DMS 273 treated with DMSO at 0.1 percent for 48 hours (cell line): ENCODE data around the gene TESMIN.

Source experiments
- DNase-seq: peaks from one replicate; lab custom pipeline; 2025; lab: John Stamatoyannopoulos, UW

Gene TESMIN

DNA sequence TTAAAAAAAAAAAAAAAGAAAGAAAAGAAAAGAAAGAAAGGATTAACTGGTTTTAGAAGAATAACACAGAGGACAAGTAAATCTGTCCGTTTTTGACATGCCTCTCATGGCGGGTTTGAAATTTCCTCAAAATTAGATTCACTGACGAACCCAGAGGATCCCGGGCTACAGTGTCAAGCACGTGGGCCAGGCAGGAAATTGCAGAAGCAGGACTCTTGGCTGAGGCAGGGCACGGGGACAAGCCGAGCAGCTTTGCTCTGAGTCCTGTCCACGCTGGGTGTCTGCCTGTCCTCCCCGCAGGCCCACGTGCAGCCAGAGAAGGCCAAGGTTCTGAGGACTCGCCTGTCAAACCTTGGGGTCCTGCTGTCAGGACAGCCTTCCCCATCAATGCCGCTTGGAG is 42.3 kb downstream of the TESMIN start:
- no peak for DNase-seq

DNA sequence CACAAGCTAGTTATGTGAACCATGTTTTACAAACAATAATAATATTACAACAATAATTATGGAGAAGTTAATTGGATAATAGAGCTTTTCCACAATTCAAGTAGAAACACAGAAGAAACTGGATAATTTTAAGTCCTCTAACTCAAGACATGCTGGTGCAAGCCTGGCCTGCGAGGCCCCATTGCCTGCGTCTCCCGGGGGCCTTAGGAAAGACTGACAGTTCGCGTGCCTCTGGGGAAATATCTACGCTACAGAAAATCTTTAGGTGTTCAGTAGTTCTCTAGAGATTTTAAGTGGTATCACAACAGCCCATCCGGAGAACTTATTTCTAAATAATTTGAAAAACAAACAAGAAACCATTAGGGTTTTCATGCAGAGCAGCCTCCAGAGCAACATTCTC is 43.8 kb downstream of the TESMIN start:
- DNase-seq, result no peak

DNA sequence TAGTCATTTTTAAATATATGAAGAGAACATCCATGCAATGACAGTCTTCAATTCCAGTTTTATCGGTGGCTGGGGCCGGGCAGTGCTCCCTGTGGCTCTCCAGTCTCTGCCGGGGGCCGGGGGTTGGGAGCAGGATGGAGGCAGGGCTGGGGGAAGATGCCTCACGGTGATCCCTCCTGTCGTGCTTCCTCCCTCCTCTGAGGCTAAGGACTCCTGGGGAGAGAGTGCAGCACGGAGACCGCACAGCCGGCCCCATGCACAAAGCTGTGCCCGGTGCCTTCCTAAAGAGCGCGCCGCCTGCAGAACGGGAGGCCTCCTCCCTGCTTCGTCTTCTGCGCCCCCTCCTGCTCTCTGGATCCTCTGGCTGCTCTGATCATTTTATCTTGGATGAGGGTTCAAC is 46.4 kb downstream of the TESMIN start:
- DNase-seq, result no peak

DNA sequence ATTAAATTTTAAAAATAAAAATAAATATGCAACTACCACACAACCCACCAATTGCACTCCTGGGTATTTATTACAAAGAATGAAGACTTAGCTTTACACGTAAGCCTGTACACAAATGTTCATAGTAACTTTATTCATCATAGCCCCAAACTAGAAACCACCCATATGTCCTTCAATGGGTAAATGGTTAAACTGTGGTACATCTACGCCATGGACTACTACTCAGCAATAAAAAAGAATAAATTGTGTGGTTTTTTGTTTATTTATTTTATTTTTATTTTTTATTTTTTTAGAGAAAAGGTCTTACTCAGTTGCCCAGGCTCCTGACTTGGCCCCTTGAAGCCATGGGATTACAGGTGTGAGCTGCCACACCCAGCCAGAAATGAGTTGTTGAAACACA is 52.3 kb downstream of the TESMIN start:
- no peak for DNase-seq

DNA sequence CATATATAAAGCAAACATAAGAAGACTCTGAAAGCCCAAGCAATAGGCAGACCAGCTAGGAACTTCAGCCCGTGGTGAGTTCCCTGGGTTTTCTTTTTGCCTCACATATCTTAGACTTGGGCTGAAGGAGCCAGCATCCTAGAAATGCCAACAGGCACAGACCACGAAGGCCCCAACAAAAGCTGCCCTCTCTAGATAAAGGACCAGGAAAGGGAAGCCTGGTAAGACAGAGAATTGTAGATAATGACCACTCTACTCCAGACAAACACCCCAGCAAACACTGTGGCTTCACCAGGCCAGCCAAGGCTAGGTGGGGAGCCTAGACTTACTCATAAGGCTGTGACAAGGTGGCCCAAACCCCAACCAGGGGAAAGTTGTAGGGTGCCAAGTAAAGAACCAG is 55.8 kb downstream of the TESMIN start:
- DNase-seq, result no peak

DNA sequence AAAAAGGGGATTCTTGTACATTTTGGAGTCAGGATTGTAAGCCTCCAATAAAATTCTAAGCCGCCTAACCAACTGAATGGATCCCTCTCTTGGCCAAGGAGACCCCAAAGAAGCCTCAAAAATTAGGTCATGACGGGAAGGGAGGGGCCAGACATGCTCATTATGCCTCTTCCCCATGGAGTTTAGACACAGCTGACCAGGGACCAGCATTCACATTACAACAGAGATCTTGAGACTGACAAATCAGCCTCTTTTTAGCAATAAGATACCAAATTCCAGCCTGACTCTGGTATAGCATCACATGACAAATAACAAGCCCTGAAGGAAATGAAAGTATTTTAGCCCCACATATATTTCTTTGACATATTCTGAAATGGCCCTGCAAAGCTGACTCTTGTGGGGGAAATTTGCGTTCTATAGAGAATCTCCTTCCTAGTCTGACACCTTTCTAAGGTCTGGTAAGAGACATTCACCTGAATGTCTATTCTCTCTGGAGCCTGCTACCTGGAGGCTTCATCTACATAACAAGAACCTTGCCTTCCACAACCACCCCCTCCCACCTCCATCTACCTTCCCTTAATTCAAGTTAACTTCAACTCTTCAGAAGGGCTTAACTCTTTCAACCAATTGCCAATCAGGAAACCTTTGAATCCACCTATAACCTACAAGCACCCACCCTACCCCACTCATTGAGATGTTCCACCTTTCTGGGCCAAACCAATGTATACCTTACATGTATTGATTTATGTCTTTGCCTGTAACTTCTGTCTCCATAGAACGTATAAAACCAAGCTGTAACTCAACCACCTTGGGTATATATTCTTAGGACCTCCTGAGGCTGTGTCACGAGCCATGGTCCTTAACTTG is 56.7 kb downstream of the TESMIN start:
- DNase-seq, result no peak

DNA sequence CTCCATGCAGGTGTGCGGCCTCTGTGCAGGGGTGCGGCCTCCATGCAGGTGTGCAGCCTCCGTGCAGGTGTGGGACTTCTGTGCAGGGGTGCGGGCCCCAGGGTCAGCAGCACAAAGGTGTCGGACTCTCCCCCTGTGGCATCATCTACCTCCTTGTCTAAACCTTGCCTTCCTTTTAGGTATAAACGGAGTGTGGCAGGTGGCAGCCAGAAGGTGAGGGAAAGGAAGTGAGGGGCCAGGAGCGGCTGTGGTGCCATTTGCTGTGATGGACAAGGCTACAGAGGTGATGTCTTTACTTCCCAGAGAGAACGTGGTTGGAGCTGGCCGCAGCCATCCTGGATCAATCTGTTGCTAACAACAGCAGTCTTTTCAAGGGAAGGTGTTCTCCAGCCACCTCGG is 57.8 kb downstream of the TESMIN start:
- no peak for DNase-seq

DNA sequence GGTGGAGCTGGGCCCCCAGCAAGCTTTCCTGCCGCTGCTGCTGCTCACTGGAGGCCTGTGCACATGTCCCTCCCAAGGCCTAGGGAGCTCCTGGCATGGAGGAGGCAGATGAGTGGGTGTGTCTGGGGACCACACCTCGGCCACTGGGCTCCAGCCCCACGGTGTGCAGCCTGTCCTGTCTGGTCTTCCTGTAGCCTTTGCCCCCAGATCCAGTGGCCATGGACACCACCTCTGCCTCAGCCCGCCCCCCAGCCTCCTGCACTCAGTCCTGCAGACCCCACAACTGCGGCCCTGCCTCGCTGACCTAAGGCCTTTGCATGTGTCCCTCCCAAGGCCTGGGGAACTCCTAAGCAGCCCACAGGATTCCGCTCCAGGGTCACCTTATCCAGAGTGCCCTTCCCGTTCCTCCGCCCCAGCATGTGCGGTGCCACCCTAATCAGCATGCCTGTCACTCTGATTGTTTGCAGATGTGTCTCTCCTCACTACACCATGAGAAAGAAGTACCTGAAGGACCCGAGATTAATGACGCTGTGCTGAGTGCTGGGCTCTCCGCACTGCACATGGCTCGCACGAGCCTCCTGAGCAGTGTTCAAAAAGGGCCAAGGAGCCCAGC is 58.3 kb downstream of the TESMIN start:
- DNase-seq, result no peak

DNA sequence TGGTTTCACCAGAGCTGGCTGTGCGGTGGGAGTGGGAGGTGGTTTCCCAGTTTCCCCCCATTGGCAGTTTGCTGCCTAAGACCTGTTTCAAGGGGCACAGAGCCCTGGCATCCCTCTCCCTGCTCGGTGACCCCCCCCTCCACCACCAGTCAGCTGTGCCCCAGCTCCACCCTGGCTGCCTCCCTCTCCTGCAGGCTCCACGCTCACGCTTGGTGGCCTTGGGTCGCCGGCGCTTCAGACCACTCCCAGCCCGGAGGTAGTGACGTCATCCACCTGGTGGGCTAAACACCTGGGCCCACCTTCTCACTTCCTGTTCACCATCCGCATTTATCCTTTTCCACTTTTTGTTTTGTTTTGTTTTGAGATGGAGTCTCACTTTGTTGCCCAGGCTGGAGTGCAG is 59.2 kb downstream of the TESMIN start:
- DNase-seq, result no peak

DNA sequence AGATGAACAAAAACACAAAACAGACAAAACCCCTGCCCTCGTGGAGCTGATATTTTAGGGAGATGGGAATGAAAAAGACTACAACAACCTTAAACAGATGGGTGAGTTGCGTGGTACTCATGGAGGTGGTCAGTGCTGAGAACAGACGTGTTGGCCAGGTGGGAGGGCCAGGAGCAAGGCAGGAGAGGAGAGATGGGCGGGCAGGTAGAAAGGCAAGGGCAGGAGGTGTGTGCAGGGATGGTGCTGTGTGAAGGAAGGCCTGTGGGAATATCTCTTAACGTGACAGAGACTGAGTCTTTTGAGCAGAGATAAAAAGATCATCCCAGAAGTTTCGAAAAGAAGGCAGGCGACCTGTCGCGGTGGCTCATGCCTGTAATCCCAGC is 59.9 kb downstream of the TESMIN start:
- DNase-seq, result no peak

DNA sequence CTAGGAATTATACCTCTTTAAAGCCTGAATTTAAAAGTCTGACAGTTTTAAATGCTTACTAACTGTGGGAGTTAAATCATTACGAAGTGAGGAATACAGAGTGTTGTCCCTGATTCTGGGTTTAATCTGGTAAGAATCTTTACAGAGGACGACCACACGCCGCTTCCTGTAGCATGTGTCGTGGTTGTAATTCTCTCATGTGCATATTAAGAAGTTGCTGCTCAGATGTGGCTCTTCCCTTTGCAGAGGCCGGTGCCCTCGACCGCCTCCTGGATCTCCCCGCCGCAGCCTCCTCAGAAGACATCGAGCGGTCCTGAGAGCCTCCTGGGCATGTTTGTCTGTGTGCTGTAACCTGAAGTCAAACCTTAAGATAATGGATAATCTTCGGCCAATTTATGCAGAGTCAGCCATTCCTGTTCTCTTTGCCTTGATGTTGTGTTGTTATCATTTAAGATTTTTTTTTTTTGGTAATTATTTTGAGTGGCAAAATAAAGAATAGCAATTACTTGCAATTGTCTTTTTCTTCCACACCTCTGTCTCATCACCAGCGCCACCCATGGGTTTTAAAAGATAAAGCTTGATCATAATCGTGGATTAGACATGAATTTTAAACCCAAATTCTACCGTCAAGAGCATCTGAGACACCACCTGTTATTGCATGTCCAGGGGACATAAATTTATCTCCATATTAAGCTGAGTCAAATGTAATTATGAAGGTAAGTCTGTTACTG is 60.5 kb downstream of the TESMIN start:
- DNase-seq, result no peak

DNA sequence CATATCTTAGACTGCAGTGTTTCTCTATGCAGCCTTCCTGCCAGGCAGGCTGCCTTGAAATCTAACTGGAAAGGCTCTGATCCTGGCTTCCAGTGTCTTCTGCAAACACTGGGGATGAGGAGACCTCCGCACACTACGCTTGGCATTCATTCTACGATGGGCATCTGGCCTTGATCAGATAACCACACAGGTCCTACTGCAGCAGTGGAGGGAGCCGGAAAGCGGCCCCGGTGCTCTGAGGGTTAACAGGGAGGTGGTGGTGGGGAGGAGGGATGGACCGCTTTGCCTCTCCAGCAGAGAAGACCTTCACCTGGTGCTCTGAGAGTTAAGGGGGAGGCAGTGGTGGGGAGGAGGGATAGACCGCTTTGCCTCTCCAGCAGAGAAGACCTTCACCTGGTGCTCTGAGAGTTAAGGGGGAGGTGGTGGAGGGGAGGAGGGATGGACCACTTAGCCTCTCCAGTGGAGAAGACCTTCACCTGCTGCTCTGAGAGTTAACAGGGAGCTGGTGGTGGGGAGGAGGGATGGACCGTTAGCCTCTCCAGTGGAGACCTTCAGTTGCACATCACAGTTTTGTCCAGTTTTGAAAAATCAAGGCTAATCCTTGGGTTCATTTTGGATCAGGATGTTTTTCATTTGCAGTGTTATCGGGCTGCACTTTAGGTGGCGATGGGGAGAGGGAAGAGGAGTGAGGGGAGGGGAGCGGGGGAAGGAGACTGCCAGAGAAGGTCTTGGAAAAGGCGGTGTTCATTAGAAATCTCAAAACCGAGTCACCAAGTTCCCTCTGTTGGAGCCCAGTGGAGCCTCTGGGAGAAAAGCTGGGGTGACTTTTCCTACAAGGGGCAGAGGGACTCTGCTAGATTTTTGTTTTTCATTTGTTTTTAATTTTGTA is 61.3 kb downstream of the TESMIN start:
- DNase-seq, result no peak

DNA sequence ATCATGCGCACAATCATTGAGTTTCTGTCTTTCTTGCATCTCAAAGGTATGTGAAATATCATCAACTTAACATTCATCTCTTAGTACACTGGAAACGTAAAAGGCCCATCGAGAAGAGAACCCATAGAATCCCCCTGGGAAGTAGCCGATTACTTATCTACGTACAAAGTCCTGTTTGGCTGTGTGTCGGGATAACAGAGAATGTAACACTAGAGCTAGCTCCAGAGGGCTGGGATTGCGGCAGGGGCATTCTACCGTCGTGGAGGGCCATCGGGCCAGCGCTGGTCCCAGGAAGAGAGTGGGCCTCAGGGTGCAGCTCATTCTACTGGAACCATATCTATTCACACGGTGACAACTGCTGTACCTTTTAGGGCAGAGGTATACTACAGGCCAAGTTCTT is 62.4 kb downstream of the TESMIN start:
- no peak for DNase-seq

DNA sequence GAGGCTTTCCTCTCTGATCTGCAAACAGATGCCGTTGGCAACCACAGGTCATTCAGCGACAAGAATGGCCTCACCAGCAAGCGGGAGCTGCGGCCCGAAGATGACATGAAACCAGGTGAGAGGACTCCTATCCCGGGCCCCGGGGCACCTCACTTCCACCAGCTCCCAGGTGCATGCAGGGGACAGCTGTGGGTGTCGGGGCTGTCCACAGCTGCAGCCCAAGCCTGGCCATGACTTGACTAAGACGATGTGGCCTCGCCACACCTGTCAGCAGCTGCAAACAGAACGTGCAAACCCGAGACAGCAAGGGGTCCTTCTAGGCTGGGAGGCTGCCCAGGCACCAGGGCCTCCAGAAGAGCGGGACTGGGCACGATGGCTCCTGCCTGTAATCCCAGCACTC is 63.3 kb downstream of the TESMIN start:
- no peak for DNase-seq

DNA sequence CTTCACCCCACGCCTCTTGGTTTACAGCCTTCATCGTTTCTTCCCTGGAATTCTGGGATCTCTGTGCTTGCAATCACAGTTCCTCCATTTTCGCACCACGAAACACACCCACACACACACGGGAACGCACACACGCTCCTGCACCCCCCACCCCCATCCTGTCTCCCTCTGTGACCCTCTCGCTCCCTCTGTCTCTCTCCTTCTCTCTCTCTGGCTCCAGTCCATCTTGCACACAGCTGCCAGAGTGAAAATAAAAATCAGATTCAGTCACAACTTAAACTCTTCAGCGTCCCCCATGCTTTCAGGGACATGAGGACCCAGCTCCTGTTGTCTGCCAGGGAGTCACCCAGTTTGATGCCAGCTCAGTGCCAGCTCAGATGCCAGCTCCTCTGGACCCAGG is 64.0 kb downstream of the TESMIN start:
- DNase-seq, result no peak

DNA sequence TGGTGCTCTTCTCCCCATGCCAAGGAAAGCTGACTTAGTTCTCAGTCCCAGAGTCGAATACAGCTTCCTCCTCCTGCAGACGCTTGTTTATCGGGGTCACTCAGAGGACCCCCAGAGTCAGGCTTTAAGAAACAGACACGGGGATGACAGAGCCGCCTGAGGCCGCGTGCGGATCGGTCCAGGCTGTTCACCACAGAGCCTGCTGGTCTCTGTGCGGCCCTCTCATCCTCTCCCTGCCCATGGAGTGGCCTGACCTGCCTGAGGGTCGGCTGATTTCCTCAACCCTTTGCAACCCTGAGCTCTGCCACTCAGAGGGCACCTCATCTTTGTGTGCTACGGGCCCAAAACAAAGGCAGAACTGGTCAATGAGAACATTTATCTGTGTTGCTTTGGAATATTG is 64.8 kb downstream of the TESMIN start:
- DNase-seq, result no peak

DNA sequence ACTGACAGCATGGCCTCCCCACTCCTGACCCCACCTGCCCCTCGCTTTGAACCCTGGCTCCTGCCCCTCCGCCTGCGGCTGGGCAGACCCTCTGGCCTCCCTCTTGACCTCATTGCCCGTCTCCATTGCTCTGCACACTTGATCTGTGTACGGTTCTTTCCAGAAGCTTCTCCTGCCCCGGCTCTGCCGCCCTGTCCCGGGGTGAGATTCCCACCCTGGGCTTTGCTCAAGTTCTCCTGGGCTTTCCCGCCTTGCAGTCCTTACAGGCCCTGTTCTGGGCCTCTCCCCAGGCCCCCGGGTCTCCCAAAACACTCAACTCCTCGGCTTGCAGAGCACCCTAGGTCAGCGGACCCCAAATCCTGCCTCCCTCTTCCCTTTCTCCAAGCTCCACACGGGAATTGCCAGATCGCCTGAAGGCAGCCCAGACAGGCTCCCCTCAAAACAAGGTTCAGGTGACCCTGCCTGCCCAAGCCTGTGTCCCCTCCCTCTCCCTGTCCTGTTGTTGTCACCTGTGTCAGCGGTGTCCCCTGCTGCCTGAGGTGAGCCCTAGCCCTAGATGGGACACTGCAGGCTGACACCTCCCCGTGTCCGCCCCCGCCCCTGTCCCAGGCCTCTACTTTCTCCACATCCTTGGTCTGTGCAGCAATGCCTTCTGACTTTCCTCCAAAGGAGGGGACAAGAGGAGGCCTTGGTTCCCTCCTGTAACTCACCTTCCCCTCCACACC is 65.5 kb downstream of the TESMIN start:
- DNase-seq, result no peak

DNA sequence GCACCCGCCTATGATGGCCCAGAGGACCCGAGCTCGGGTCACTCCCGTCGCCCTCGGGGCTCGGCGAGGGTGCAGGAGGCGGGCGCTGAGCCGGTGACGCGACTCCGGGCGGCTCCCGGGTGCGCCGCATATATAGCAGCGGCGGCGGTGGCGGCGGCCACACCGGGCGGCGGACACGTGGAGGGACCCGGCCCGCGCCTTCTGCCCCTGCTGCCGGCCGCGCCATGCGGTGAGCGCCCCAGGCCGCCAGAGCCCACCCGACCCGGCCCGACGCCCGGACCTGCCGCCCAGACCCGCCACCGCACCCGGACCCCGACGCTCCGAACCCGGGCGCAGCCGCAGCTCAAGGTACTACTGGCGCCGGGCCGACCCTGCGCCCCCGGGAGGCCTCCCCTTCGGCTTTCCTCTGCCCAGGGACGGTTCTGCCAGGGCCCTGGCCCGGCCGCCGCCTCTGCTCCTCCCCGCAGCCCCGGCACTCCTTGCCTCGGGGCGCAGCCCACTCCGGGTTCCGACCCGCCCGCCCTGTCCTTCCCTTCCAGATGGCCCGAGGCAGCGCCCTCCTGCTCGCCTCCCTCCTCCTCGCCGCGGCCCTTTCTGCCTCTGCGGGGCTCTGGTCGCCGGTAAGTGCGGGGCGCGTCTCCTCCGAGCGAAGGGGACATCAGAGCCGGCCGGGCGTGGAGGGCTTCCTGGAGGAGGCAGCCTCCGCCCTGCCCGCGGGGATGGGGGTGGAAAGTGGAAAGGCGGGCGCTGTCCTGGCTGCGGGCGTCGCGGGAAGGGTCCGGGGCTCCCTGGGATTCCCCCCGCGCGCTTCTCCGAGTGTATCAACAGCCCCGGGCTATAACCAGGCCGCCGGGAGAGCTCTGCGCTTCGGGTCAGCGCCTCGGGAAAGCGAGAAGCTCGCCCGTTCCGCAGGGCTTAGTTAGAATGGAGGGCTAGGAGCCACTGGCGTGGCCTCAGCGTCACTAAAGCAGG is 66.6 kb downstream of the TESMIN start, which contains the start of gene GAL:
TSS of gene GAL (plus strand) at position 160 of the 972 bp plus-strand sequence. CDS start at position 540, 380 bp downstream.
- no peak for DNase-seq

DNA sequence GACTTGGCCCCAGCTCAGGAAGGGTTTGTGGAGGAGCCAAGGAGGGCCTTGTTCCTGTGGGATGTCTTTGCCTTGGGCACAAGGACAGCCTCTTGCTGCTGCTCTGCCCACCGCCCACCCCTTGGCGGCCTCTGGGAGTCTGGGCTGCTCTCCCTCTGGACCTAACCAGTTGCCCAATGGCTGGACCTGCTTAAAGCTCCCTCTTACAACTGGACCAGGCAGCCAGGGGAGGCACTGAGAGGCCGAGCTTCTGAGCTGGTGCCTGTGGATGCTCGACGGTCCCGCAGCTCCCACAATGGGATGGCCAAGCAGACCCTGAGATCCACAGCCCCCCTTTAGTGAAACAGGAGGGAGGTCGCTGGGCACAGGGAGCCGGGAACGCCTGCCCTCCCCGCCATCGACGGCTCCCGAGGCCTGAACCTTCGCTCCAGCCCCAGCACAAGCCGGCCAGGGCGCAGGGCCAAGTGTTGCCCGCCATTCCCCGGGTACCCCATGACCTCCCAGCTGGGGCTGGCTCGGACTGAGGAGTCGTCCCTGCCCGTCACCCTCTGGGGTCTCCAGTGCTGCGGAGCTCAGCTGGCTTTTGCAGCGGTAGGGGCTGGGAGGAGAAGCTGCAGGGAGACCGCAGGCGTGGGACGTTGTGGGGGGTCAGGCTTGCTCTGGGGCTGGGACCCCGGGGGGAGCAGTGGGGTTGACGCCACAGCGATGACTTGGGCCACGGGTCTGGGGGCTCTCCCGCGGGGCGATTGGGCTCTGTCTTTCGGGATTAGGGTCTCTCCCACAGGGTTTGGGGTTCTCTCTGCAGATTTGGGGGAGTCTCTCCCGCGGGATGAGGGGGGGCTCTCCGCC is 67.6 kb downstream of the TESMIN start:
- no peak for DNase-seq
